Panc1 (cell line): ENCODE data around the gene ANXA3. TPM values are rescaled to one million over a fixed set of nuclear protein-coding genes. Genes with fewer than 3 reads are reported as not detected.
"Not testable (repeated sequence)": the region's sequence is repeated elsewhere in the genome, so short reads cannot be mapped to it uniquely, and the experiment has no call there.

Experiments used
- ATAC-seq: fragments of 200-7000 bp; cut with Tn5 transposase; 2 replicates; pipeline ENCODE4 v1.9.1; 2020; ENCODE audit warnings: mild to moderate bottlenecking, moderate library complexity
- BruUV-seq: library from RNA; stranded (reverse); fragments of 400-500 nt; replicated peaks from 2 replicates; lab custom pipeline; 2021; lab: Mats Ljungman, UMichigan
- CTCF ChIA-PET: fragments of 300-600 bp; sonication (Branson Sonifier 250); formaldehyde crosslinking; loops from one replicate; lab custom pipeline; 2022; ENCODE audit warnings: antibody characterized with exemption; lab: Charles Lee
- POLR2A ChIA-PET: fragments of 300-600 bp; sonication (Branson Sonifier 250); formaldehyde crosslinking; loops from one replicate; lab custom pipeline; 2022; ENCODE audit warnings: antibody characterized with exemption; lab: Charles Lee
- DNase-seq: peaks from one replicate; pipeline ENCODE4 v3.0.0-alpha.2; 2010; ENCODE audit warnings: low read depth, low spot score
- H3K27ac ChIP-seq: 2 replicates; pipeline ENCODE4 v1.5.1; 2011; ENCODE audit warnings: mild to moderate bottlenecking, low read length, inconsistent platforms
- H3K27me3 ChIP-seq: fragments of 200-500 bp; sonication (Bioruptor generic); 2 replicates; pipeline ENCODE4 v1.6.0; 2014; ENCODE audit warnings: low read length, inconsistent platforms; ENCODE audit not compliant: control insufficient read depth, insufficient read depth
- H3K36me3 ChIP-seq: fragments of 200-500 bp; sonication (Bioruptor generic); 2 replicates; pipeline ENCODE4 v1.5.1; 2014; ENCODE audit warnings: inconsistent platforms, mild to moderate bottlenecking, low read length, moderate library complexity; ENCODE audit not compliant: control insufficient read depth, insufficient read depth
- H3K4me1 ChIP-seq: 2 replicates; pipeline ENCODE4 v1.5.1; 2011; ENCODE audit warnings: inconsistent platforms, mild to moderate bottlenecking, low read length, moderate library complexity; ENCODE audit not compliant: control insufficient read depth, insufficient read depth
- H3K4me3 ChIP-seq, 2 experiments: 2 replicates each; pipeline ENCODE4 v1.5.1; 2011 to 2012; ENCODE audit warnings: low read depth in 2 of 2, low read length in 2 of 2, mild to moderate bottlenecking in 2 of 2, inconsistent platforms in 1 of 2, moderate library complexity in 1 of 2
- H3K9me3 ChIP-seq: fragments of 200-500 bp; sonication (Bioruptor generic); 2 replicates; pipeline ENCODE4 v1.5.1; 2014; ENCODE audit warnings: low read depth, mild to moderate bottlenecking, inconsistent platforms, low read length, moderate library complexity; ENCODE audit not compliant: control insufficient read depth, insufficient read depth
- CTCF ChIP-seq: fragments of 450-650 bp; IDR thresholded peaks from 2 replicates; pipeline ENCODE4 v1.5.1; 2017; ENCODE audit warnings: mild to moderate bottlenecking
- POLR2AphosphoS5 ChIP-seq: IDR thresholded peaks from 2 replicates; pipeline ENCODE4 v1.6.1; 2012; ENCODE audit warnings: mild to moderate bottlenecking, low read depth, low read length, moderate library complexity
- REST ChIP-seq, 2 experiments: IDR thresholded peaks; 2 replicates each; pipeline ENCODE4 v1.6.1; 2011 to 2012; ENCODE audit warnings: low read depth in 2 of 2, control low read depth in 1 of 2, low read length in 1 of 2, mild to moderate bottlenecking in 1 of 2, moderate library complexity in 1 of 2; ENCODE audit not compliant: insufficient read depth in 1 of 2
- SIN3A ChIP-seq: IDR thresholded peaks from 2 replicates; pipeline ENCODE4 v1.6.1; 2012; ENCODE audit warnings: low read depth, mild to moderate bottlenecking, low read length, moderate library complexity, borderline replicate concordance; ENCODE audit not compliant: insufficient read depth
- TCF7L2 ChIP-seq: IDR thresholded peaks from 2 replicates; pipeline ENCODE4 v1.6.1; 2011; ENCODE audit warnings: mild to moderate bottlenecking, low read depth, low read length, inconsistent platforms
- in situ Hi-C: cut with HindIII; loops from 2 replicates; pipeline ENCODE4 v1.10.0; 2016; ENCODE audit warnings: low sequenced_read_pairs, low pct_unique_long_range_greater_than_20kb
- intact Hi-C: fragments of 100-400 bp; cut with micrococcal nuclease; formaldehyde crosslinking; loops from one replicate; pipeline ENCODE4 v1.10.0; 2022; ENCODE audit not compliant: unreplicated experiment
- total RNA-seq: library from RNA; stranded (reverse); gene quantifications from one replicate; pipeline ENCODE4 v1.2.1, GENCODE V29; 2021; ENCODE audit not compliant: unreplicated experiment

Gene ANXA3
- total RNA-seq, 1 experiment from 2014 or later = 1.5 TPM

DNA sequence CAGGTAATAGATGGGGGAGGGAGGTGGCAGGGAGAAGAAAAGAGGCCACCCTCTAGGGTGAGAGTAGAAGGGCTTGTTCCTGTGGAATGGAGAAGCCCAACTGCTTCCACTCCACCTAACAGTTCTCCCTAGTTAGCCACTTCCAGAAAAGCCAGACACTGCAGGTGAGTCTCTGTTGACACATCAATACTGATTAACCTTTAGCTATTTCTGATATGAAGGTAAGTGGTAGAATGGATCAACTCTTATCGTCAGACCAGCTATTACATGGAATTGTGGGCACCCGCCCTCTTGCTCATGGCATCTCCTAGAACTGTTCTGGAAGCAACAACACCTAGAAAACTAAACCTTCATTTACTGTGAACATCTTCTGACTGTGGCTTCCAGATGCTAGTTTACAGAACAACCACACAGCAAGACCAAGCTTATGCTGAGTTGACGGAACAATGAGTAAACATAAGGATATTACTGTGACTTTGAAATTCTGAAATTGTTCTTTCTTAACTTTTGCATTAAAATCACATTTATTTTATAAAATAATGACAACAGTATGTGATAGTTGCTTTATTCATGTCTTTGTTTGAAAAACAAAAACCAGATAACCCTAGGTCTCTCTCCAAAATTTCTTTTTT is 44.7 kb downstream of the ANXA3 start:
- DNase-seq (no peak), ATAC-seq (no peak)
- no TSS peak for BruUV-seq
- no peak overlapping the region for H3K27ac ChIP-seq
- CTCF ChIA-PET = no interaction called here
- no peaks in the 10 kb centered on the region for H3K27me3 ChIP-seq
- POLR2A ChIA-PET = no interaction called here
- intact Hi-C loops (no loop called here), in situ Hi-C loops (no loop called here)
- TF ChIP-seq POLR2AphosphoS5 (no peak), CTCF (no peak)
- H3K4me1 ChIP-seq = no peaks in the 10 kb centered on the region
- no peaks in the 10 kb centered on the region for H3K36me3 ChIP-seq
- no peaks in the 10 kb centered on the region for H3K9me3 ChIP-seq
- H3K4me3 ChIP-seq = no peak overlapping the region

- ATAC-seq, in situ Hi-C loops, DNase-seq, POLR2A ChIA-PET, BruUV-seq, intact Hi-C loops, CTCF ChIA-PET, H3K27ac ChIP-seq, H3K4me1 ChIP-seq, H3K36me3 ChIP-seq, H3K9me3 ChIP-seq, H3K27me3 ChIP-seq, H3K4me3 ChIP-seq: not testable (repeated sequence)
Measured at GRCh38 chr4:78598431-78598830, 46.9 kb downstream of the ANXA3 start.

- H3K9me3 ChIP-seq = no peaks in the 10 kb centered on the region
- no peak for DNase-seq
- ChIA-PET POLR2A (no interaction called here), CTCF (no interaction called here)
- no peak for ATAC-seq
- intact Hi-C loops (no loop called here), in situ Hi-C loops (no loop called here)
- no TSS peak for BruUV-seq
- H3K27me3 ChIP-seq = no peaks in the 10 kb centered on the region
- H3K4me3 ChIP-seq = no peak overlapping the region
- no peak overlapping the region for H3K27ac ChIP-seq
- no peaks in the 10 kb centered on the region for H3K4me1 ChIP-seq
- no peaks in the 10 kb centered on the region for H3K36me3 ChIP-seq
- TF ChIP-seq POLR2AphosphoS5 (no peak), REST (IDR thresholded peaks at IDR 0.05; ENCODE audit: insufficient read depth in 1 of 2, low read depth in 2 of 2, low read length in 1 of 2) (no peak), SIN3A (no peak), CTCF (no peak), TCF7L2 (no peak)
Measured at GRCh38 chr4:78599147-78599546, 47.6 kb downstream of the ANXA3 start.
